GM21619 (cell line): Measurements from ENCODE around the gene CEP85L.

Source experiments
- ATAC-seq: cut with Tn5 transposase; IDR thresholded peaks from one replicate; pipeline ENCODE4 v1.9.1; 2021; ENCODE audit not compliant: unreplicated experiment

Gene CEP85L

GRCh38 chr6:118651282-118652050 is at the start of gene CEP85L:
TSS of gene CEP85L (minus strand) at chr6:118651591. CDS start at chr6:118651269, 322 bp downstream.
- peak; percentile 82 for ATAC-seq

DNA sequence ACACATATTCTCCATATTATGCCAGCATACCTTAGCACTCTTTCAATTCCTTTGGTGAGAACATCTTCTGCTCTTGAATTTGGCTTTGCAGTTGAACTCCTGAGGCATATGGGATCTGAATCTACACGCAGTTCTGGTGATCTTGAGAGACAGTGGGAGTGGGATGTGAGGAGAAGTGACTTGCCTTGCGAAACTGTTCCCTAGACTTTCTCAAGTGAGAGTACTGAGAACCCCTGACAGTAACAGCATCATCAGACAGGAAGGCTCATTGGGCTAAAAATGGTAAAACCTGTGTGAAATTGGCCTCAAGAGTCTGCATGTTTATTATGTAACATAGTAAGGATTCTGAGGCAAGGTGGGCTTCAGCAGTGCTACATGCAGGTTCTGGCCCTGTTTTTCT is 49.1 kb upstream of the CEP85L start:
- ATAC-seq = no peak

DNA sequence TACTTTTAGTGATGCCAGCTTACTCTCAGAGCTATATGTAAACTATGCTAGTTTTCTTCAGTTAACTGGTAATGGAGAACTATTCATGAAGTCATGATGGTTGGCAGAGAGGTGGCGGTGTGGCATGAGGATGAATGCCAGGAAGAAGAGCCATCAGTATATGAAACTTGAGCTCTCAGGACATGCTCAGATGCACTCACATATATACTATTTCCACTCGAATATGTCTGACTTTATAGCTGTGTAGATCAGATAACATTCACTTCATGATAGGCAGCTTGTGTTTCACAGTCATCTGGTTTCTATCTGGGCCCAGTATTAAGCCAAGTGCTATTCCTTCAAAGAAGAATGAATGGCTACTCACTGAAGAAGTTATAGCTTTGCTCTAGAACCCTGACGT is 46.2 kb upstream of the CEP85L start:
- ATAC-seq = no peak

DNA sequence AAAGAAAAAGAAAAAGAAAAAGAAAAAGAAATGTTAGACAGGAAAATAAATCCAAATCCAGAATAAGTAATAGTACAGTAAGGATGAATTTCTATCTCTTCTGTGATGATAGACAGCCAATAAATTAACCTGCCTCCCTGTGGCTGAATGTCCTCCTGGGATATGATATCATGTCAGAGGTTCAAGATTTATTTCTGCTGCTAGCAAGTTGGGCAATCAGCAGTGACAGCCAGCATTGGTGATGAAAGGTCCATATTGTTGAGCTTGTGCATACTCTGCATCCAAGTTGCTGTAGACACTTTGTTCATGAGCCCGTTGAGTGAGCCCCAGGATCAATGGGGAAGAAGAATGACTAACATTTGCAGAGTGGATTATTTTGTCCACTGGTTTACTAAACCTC is 44.9 kb upstream of the CEP85L start:
- no peak for ATAC-seq

- ATAC-seq = no peak
Measured at GRCh38 chr6:118693562-118693961, 42.2 kb upstream of the CEP85L start.

DNA sequence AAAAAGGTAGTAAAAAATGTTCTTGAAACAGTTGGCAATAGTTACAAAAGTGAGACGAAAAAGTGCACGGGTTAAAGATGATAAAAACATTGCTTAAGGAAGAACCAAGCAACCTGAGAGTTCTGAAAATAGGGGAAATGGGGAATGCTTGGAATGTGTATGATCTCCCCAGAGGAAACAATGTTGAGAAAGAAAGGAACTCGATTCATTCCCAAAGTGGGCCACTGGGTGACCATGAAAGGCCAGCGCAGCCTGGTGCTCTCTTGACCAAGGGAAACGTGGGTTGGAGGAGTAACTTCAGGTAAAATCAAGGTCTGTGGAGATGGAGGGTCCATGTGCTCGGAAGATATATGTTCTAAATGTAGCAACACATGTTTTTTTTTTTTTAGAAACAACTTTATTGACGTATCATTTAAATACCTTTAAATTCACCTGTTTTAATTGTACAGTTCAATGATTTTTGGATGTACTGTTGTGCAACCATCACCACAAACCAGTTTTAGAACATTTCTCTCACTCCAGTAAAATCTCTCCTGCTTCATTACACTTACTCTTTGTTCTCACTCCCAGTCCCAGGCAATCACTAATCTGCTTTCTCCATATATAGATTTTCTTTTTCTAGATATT is 34.5 kb upstream of the CEP85L start:
- ATAC-seq = no peak

DNA sequence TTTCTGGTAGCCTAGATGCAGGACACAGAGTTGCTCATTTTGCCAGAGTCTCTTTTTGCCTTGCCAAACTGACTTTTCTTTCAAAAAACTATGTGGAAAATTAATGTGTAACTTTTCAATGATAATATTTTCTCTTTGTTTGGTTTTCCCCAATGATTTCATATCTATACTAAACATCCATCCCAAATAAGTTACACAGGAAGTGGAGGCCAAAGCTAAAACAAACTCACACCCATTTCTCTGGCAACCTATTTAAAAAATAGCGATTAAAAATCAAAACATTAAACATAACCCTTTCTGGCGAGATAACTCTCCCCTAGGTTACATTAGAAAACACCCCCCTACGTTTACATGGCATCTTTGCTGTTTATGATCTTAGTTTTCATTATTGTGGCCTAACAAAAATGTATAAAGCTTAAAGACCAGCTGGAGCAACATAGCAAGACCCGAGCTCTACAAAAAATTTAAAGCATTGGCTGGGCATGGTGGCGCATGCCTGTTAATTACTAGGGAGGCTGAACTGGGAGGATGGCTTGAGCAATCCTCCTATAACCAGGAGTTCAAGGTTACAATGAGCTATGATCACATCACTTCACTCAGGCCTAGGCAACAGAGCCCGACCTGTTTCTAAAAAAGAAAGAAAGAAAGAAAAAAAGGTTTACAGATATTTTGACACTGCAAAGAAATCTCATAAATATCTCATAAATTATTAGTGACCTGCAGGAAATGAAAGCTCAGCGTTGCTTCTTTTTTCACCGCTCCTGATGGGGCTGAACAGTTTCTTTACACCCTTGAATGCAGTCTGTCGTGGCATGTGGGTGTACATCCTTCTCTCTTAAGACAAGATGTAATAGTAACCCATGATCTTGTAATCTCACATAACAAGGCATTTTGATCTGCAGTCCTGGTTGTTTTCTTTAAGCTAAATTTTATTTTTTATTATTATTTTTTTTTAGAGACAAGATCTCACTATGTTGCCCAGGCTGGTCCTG is 32.8 kb upstream of the CEP85L start:
- ATAC-seq = peak; percentile 46

DNA sequence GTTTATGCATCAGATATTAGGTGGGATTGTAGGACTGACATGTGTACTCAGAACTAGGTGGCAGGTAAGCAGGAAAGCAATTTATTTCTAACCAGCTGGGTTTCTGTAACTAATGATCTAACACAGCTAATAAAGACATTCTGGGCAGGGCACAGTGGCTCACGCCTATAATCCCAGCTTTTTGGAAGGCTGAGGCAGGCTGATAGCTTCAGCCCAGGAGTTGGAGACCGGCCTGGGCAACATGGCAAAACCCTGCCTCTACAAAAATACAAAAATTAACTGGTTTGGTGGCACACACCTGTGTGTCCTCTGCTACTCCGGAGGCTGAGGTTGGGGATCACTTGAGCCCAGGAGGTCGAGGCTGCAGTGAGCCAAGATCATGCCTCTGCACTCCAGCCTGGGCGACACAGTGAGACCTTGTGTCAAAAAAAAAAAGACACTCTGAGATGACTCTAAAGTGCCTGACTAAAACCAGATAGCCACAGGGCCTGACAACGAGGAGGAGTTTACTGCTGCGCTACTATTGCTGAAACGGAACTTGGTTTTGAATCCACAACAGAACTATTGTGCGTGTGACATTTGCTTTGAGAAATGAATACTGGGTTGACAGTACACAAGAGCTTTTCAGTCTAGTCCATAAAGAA is 29.2 kb upstream of the CEP85L start:
- no peak for ATAC-seq

GRCh38 chr6:118679327-118679901 is 28.0 kb upstream of the CEP85L start:
- no peak for ATAC-seq

- ATAC-seq = no peak
Measured at GRCh38 chr6:118678866-118679265, 27.5 kb upstream of the CEP85L start.

- ATAC-seq = no peak
Measured at GRCh38 chr6:118677193-118677592, 25.8 kb upstream of the CEP85L start.

GRCh38 chr6:118675225-118675624 is 23.8 kb upstream of the CEP85L start:
- no peak for ATAC-seq

GRCh38 chr6:118674772-118675171 is 23.4 kb upstream of the CEP85L start:
- no peak for ATAC-seq

DNA sequence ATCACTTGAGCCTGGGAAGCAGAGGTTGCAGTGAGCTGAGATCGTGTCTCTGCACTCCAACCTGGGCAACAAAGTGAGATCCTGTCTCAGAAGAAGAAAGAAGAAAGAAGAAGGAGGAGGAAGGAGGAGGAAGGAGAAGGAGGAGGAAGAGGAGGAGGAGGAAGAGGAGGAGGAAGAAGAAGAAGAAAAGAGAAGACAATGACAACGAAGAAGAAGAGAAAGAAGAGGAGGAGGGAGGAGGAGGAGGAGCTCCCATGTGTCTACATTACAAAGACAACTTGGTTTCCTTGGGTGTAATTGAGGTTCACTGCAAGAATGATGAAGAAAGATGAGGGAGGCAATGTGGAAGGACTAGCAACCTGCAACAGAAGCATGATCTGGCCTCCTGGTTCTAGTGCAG is 21.3 kb upstream of the CEP85L start:
- ATAC-seq = no peak

DNA sequence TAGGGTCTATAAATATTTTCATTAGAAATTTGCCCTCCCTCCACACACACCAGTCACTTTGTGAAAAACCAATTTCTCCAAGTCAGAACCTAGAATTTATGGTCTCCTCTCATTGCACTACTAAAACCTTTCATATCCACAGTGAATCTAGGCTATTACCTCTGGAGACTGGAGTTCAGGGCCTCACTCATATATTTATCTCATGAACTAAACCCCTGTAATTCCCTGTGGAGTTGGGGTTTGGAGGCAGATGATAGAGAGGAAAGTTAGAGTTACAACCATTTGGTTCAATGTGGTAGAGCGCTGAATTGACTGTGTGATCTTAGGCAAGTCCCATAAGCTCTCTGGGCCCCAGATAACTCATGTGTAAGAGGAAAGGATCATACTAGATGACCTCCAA is 18.2 kb upstream of the CEP85L start:
- ATAC-seq = no peak

- no peak for ATAC-seq
Measured at GRCh38 chr6:118668761-118669385, 17.5 kb upstream of the CEP85L start.

DNA sequence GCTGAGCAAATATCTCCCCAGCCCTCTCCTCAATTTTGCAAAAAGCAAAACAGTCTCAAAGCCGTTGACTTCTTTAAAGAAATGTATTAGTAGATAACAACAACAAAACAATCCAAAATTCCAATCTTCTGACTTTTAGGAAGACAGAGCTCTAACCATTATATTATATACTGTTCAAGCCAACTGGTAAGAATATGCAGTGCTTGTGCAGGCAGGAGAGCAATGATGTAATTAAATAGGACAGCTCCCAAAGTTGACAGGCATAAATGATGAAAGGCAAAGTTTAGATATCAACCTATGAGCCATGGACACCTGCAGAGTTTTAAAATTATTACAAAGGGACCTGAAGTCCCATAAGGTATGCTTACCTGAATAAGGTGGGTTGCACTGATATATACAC is 16.6 kb upstream of the CEP85L start:
- no peak for ATAC-seq

- ATAC-seq = no peak
Measured at GRCh38 chr6:118665011-118665410, 13.6 kb upstream of the CEP85L start.

DNA sequence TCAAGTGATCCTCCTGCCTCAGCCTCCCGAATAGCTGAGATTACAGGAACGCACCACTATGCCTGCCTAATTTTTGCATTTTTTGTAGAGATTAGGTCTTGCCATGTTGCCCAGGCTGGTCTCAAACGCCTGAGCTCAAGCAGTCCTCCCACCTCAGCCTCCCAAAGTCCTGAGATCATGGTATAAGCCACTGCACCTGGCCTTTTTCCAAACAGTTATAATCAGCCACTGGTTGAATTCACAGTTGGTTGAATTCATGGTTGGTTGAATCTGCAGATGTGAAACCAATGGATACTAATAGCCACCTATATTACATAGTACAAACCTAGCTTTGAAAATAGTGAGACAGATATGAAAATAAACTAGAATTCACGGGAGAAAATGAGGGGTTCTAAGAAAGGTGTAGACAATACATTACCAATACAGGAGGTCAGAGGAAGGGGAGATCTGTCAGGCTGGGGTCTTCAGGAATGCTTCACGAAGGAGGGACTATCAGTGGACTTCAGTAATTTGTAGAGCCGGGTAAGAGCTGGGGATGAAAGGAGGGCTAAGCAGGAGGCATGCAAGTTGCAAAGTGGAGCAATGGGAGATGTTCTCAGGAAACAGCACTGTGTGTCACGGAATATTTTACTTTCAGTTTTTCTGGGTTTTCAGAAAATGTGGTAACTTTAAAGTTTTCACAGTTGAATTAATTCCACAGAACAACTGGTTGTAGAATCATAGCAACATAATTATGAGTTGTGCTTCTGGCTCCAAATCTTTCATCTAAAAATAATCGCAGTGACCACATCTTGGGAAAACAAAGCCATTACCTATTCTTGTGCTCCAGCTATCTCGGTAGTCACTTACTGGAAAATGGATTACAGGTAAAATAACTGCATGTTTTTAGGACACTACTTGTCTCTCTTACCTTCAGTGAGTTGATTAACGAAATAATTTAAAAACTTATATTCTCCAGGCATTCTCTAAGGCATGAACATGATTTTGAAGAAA is 12.9 kb upstream of the CEP85L start:
- no peak for ATAC-seq
